ENCODE results near the gene GRIN3B. TPM values are rescaled to one million over a fixed set of nuclear protein-coding genes. Genes with fewer than 3 reads are reported as not detected.

Gene GRIN3B
- total and polyA plus RNA-seq, 9 of the 15 experiments (the other 6 are each of a cell fraction or from before 2014, with no cell fraction given): 0.06 to 0.95 (median 0.19) TPM; not detected in 6

- TF ChIP-seq ZNF766 (CRISPR knock-in tag; conservative IDR thresholded peaks at IDR 0.05) (0 out of 2 replicates have a peak, but pooled peaks have one; percentile 49), GABPB1 (CRISPR knock-in tag; IDR thresholded peaks at IDR 0.05) (peak; percentile 68), TGIF2 (CRISPR knock-in tag; IDR thresholded peaks at IDR 0.05) (no peak), RBM15 (IDR thresholded peaks at IDR 0.05; ENCODE audit: insufficient read depth, low read length) (no peak), CBFA2T2 (conservative IDR thresholded peaks at IDR 0.05) (peak; percentile 60), NCOA1 (IDR thresholded peaks at IDR 0.05; ENCODE audit: low read depth) (no peak; the same call in 1 of the 2 replicates), ZNF639 (CRISPR knock-in tag; conservative IDR thresholded peaks at IDR 0.05 in 1 of 2, IDR thresholded peaks at IDR 0.05 in 1 of 2) (peak in 1 of 2 experiments; percentile 55; a peak in 1 of 4 replicates), CHAMP1 (IDR thresholded peaks at IDR 0.05) (no peak), ZNF12 (CRISPR knock-in tag; IDR thresholded peaks at IDR 0.05) (no peak), FUS (optimal IDR thresholded peaks at IDR 0.05; ENCODE audit: low read depth, low read length) (no peak), SP2 (IDR thresholded peaks at IDR 0.05; ENCODE audit: extremely low read depth, low read depth, low read length, poor library complexity, severe bottlenecking) (no peak), TAF15 (IDR thresholded peaks at IDR 0.05; ENCODE audit: low read depth, low read length) (no peak), DMBX1 (CRISPR knock-in tag; IDR thresholded peaks at IDR 0.05; ENCODE audit: borderline replicate concordance) (0 out of 2 replicates have a peak, but pooled peaks have one; percentile 26), CEBPZ (IDR thresholded peaks at IDR 0.05; ENCODE audit: borderline replicate concordance, low read depth, low read length) (no peak), XRCC4 (IDR thresholded peaks at IDR 0.05; ENCODE audit: extremely low read depth, insufficient read depth, insufficient read length) (no peak), HSF4 (CRISPR knock-in tag; IDR thresholded peaks at IDR 0.05; ENCODE audit: borderline replicate concordance) (no peak), PML (IDR thresholded peaks at IDR 0.05; ENCODE audit: low read length) (no peak), ARID3B (CRISPR knock-in tag; IDR thresholded peaks at IDR 0.05; ENCODE audit: borderline replicate concordance) (no peak)
Measured at GRCh38 chr19:954672-955494, 45.3 kb upstream of the GRIN3B start (continued).

Measured in K562 (cell line).